Lower leg skin (tissue), 3 donors: ENCODE measurements around the gene VAV2.

Experiments used
- CTCF ChIP-seq, 3 donors: fragments of 450-650 bp; IDR thresholded peaks; one replicate each; pipeline ENCODE4 v1.5.1; 2016; ENCODE audit warnings: antibody characterized with exemption in 3 of 3, mild to moderate bottlenecking in 3 of 3, moderate library complexity in 2 of 3
- POLR2A ChIP-seq, 2 donors: fragments of 450-650 bp; IDR thresholded peaks; one replicate each; pipeline ENCODE4 v1.6.1; 2016 to 2017; ENCODE audit warnings: antibody characterized with exemption in 2 of 2, mild to moderate bottlenecking in 1 of 2, moderate library complexity in 1 of 2

- TF ChIP-seq CTCF (IDR thresholded peaks at IDR 0.05), result no peak
- TF ChIP-seq POLR2A (IDR thresholded peaks at IDR 0.05), result no peak
Measured at GRCh38 chr9:133769511-133770075, 222.5 kb downstream of the VAV2 start.
